DMS 273 (cell line): Measurements from ENCODE around the gene JOSD1.
A peak's percentile ranks its signal among the peaks of the same experiment; 100 is the strongest.

Source experiments
- DNase-seq: peaks from one replicate; lab custom pipeline; 2025; ENCODE audit not compliant: unreplicated experiment; lab: John Stamatoyannopoulos, UW

The JOSD1 gene

GRCh38 chr22:38715852-38716251, 15.1 kb upstream of the JOSD1 start:
- DNase-seq, result no peak

DNA sequence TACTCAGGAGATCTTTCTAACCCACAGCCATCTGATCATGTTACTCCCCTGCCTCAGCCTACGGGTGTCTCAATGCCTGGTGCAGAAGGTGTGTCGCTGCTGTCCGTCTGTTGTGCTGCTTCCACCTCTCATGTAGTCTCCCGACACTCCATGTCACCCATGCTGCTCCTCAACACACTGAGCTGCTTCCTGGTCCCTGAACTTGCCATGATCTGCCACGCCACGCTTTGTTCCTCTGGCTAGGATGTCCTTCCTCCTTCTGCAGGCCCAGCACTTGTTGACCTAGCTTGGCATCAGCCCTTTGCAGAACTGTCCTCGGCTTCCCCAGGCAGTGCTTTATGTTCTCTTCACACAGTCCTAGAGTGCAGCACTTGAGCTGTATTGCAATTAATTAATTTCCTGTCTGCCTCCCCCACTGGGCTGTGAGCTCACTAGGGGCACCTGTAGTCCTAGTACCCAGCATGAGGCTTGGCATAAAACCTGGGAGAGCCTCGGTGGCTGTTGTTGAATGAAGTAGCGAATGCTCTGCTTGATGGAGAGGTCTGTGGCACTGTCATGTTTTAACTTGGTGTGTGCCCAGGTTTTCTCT, 14.5 kb upstream of the JOSD1 start:
- no peak for DNase-seq

GRCh38 chr22:38713921-38714320, 13.2 kb upstream of the JOSD1 start:
- no peak for DNase-seq

DNA sequence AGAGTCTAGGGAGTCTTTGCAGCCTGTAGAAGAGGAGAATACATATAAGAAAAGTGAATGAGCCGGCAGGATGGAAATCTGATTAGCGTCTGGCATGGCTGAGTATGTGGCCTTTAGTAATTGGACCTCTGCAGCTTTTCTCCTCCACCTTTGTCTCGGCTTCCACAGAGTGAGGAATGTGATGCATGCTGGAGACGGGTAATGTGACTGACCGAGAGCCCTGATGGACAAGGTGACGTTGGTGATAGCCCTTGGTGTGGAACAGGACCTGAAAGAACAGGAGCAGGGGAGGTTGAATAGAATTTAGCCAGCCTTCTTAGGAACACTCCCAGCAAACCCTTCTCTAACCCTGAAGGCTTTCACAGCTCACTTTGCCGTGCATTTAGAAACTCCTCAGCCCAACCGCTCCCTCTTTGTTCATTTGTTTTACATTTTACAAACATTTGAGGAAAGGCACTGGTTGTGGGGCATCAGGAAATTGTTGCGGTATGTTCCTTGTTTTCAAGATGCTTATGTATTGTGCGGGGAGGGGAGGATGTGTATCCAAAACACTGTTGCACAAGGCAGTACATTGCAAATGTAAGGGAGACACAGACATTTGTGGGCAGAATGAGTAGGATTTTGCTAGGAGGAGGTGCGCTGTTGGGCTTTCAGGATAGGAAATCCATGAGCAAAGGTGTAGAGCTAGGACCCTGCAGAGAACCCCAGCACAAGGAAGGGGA, 11.9 kb upstream of the JOSD1 start:
- DNase-seq, result no peak

DNA sequence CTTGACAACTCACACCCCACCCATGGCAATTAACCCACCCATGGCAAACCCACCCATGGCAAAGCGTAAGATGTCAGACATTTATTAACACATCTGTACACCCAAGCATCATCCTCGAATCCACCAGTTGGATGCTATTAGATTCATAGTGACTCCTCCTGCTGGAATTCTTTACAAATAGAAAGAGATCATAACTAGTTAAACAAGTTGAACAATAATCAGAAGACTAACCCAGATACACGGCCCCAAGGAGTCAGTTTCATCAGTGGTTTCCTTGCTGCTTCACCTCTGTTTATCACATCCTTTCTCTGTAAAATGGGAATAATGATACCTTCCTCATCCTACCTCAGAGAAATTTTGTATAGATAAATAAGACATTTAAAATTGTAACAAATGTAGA, 10.1 kb upstream of the JOSD1 start:
- no peak for DNase-seq

- no peak for DNase-seq
Measured at GRCh38 chr22:38710351-38710750, 9.6 kb upstream of the JOSD1 start.

DNA sequence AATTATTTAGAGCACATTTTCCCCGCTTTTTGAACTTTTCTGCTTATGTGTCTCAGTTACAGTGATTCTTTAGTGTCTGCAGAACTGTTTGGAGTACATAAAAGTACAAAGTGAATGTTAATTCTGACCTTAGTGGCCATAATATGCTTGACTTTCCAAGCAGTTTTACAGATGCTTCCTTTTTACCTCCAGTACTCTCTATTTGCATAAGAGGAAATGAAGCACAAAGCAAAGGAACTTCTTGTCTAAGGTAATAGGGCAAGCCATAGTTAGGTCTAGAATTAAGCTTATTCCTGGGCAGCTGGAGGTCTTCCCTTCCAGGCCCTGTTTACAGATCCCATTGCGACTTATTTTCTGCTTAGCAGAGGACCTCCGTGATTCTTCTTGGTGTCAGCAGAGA, 8.6 kb upstream of the JOSD1 start:
- no peak for DNase-seq

- DNase-seq, result no peak
Measured at GRCh38 chr22:38707984-38708383, 7.2 kb upstream of the JOSD1 start.

DNA sequence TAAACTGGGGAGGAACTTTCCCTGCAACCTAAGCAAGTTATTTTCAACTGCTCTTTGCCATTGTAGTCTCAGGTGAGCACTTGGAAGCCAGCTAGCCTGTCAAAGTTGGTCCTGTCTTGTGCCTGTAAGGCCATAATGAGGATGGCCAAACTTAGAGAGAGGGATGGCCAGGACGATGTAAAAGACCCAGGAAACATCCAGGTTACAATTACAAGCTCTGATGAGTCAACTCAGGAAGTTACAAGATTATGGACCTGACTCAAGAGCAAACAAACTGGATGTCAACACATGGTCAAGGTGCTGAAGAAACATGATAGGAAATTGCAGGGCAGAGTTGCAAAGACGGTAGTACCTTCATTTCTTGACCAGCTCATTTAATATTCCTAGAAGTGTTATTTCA, 6.6 kb upstream of the JOSD1 start:
- DNase-seq, result no peak

DNA sequence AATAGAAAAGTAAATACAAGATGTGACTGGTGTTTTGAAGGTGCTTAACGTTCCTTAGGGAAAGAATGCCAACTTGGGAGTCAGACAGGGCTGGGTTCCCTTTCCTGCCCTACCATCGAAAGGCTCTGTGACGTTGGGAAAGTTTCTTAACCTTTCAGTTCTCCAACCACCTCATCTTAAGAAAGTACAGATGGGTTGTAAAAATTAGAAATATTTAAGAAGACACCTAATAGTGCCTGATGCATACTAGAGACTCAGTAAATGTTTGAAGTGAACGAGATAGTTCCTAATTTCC, 6.1 kb upstream of the JOSD1 start:
- no peak for DNase-seq

DNA sequence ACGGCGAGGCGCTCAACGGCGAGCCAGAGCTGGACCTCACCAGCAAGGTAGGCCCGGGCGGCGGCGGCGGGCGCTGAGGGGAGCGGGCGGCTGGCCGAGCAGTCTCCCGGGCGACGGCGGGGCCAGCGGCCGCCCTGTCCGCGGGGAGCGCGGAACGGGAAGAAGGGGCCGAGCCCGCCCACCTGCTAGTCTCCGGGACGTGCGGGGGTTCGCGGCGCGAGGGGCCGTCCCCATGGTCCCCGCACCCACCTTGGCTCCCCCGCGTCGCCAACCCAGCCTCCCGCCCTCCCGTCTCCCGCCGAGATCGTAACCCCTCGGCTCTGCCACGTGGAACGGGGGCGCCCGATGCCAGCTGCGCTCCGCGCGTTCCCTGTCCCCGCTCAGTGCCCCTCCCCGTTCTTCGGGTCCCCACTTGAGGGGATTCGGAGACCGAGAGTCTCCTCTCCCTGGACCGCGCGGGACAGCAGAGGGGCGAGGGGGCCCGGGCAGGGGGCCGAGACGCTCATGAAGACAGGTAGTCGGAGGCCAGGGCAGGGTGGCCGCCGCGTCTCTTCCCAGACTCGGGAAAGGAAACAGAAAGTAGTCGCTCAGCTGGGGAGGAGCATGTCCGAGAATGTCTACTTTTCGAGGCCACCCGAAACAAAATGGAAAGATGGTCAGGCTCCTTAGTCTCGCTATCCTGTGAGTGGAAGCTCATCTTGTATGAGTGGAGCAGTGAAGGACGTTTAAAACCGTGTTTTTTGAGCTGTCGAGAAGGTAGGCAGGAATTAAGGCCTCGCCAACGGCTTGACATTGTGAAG, 5.6 kb upstream of the JOSD1 start:
- peak; percentile 57 for DNase-seq

- peak; percentile 99 for DNase-seq
Measured at GRCh38 chr22:38705235-38706100, 4.7 kb upstream of the JOSD1 start, which contains the start of gene GTPBP1. Gene GTPBP1 (plus strand): TSS chr22:38705944. CDS start chr22:38705956, 12 bp downstream.

- DNase-seq, result no peak
Measured at GRCh38 chr22:38704654-38705234, 4.0 kb upstream of the JOSD1 start.

DNA sequence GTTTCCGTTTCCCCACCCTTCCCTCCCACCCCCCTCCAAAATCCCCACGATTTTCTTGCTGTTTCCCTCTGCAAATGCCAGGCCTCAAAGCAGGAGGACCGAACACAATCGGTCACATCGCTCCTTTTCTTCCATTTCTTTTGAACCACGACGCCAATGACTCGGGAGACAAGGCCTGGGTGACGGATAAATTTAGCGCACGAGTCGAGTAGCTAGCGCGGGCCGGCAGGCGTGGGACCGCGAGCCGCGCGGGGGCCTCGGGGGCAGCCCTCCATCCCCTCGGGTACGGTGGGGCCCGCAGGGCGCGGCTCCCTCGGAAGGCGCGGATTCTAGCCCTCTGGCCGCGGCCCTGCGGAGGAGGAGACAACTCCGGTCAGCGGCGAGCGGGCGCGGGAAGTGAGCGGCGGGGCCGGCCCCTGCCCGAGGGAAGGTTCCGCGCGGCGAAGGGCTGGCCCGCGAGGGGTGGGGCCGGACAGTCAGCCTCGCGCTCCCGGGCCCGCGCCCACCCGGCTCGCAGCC, 414 bp downstream of the JOSD1 start:
- peak; percentile 77 for DNase-seq

- no peak for DNase-seq
Measured at GRCh38 chr22:38699784-38700183, 959 bp downstream of the JOSD1 start.

GRCh38 chr22:38699143-38699542, 1.6 kb downstream of the JOSD1 start:
- DNase-seq, result no peak

- no peak for DNase-seq
Measured at GRCh38 chr22:38698407-38699094, 2.2 kb downstream of the JOSD1 start.

DNA sequence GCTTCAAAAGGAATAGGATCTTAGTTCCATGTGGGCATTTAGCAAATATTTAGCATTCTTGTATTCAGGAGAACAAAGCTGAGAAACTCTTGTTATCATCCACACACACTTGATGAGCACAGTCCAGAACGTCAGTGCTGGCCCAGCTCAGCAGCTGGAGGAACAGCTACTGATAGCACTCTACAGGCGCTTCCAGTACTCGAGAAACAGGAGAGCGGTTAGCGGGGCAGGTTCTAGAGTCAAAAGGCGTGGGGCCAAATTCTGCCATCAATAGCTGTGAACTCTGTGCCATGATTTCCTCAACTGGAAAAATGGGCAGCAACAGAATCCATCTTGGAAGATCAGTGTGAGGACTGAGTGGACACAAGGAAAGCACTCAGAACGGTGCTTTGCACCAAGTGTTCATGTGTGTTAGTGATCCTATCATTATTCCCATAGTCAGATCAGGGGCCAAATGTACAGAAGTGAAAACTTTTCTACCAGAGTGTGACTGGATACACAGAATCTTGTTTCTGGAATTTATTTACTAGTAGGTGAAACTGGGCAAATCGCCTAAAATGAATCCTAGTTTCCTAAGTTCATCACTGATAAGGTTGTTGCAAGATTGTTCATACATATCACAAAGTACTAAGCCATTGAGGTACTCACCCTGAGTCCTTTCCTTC, 3.2 kb downstream of the JOSD1 start:
- DNase-seq, result peak; percentile 26

DNA sequence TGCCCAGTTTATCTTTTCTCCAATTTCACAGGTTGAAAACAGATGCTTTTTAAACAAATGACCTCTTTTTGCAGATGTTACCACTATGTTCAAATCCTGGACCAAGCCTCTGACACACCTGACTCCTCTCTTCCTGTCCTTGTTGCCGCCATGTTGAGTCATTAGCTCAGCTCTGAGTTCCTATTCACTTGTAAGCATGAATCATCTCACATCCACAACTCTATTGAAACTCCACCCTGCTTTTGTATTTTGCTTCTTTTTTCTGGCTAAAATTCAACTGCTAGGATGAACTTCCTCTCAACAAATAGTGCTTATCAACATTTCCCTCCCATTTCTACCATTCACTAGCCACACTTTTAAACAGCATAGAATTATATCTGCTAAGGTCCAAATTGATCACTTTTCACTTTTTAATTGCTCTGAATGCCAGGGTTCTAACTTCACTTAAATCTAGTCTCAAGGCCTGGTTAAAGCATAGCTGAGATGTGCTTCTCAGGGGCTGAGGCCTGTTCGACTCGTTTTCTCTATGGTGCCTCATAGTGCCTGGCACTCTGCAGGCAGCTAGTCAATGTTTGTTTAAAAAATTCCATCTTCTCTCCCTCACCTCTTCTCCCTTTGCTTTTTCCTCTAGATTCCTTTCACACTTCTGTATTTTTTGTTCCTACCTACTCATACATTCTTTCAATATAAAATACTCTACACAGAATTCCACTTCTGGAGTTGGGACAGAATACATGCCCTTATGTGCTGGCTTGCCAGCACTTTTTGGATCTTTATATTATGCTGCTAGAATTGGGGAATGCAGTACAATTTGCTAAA, 3.9 kb downstream of the JOSD1 start:
- no peak for DNase-seq
